H1 (cell line): ENCODE results near the gene CTIF. TPM values are rescaled to one million over a fixed set of nuclear protein-coding genes. Genes with fewer than 3 reads are reported as not detected.

ENCODE experiments used
- CTCF ChIA-PET: fragments of 300-600 bp; sonication (Branson Sonifier 250); formaldehyde crosslinking; loops from one replicate; lab custom pipeline; 2021; ENCODE audit not compliant: partially characterized antibody; lab: Charles Lee
- POLR2A ChIA-PET: fragments of 300-600 bp; sonication (Branson Sonifier 250); formaldehyde crosslinking; loops from one replicate; lab custom pipeline; 2021; ENCODE audit warnings: inconsistent platforms; ENCODE audit not compliant: partially characterized antibody; lab: Charles Lee
- DNase-seq, 2 experiments: peaks; one replicate each; pipeline versions ENCODE4 v3.0.0 to v3.0.0-alpha.2; 2010 to 2022; ENCODE audit warnings: low spot score in 2 of 2, low read depth in 1 of 2, mixed read lengths in 1 of 2
- FAIRE-seq: peaks from 2 replicates; lab custom pipeline; 2011; peaks lifted over from hg19 to GRCh38; lab: Jason Lieb, UNC
- H2AFZ ChIP-seq: 2 replicates; pipeline ENCODE4 v1.8.1; 2012; ENCODE audit warnings: low read length, inconsistent platforms
- H2AK5ac ChIP-seq: 2 replicates; pipeline ENCODE4 v1.6.1; 2013; ENCODE audit warnings: low read depth, low read length
- H2BK120ac ChIP-seq: replicated peaks from 2 replicates; pipeline ENCODE3; 2013; ENCODE audit warnings: low read depth, low read length, inconsistent platforms
- H2BK12ac ChIP-seq: 2 replicates; pipeline ENCODE4 v1.6.1; 2013; ENCODE audit warnings: low read depth, low read length
- H2BK15ac ChIP-seq: 2 replicates; pipeline ENCODE4 v1.6.1; 2013; ENCODE audit warnings: low read length
- H2BK20ac ChIP-seq: 2 replicates; pipeline ENCODE4 v1.6.1; 2013; ENCODE audit warnings: low read length
- H2BK5ac ChIP-seq: 2 replicates; pipeline ENCODE4 v1.6.1; 2013; ENCODE audit warnings: low read depth, low read length
- H3K14ac ChIP-seq: 2 replicates; pipeline ENCODE4 v1.6.1; 2013; ENCODE audit warnings: inconsistent platforms; ENCODE audit not compliant: insufficient read length
- H3K18ac ChIP-seq: 2 replicates; pipeline ENCODE4 v1.6.1; 2013; ENCODE audit warnings: low read length; ENCODE audit errors: extremely low read depth
- H3K23ac ChIP-seq: 2 replicates; pipeline ENCODE4 v1.6.1; 2013; ENCODE audit warnings: inconsistent platforms; ENCODE audit not compliant: insufficient read length
- H3K23me2 ChIP-seq: 2 replicates; pipeline ENCODE4 v1.6.1; 2013; ENCODE audit warnings: low read depth, low read length
- H3K27ac ChIP-seq: 2 replicates; pipeline ENCODE4 v1.6.1; 2011; ENCODE audit warnings: low read depth, low read length, inconsistent platforms
- H3K27me3 ChIP-seq, 4 experiments: replicated peaks in 1 of 4; 1 replicate in 1 of 4; 2 replicates in 3 of 4; pipeline versions ENCODE4 v1.6.1 to v1.8.1; 2011 to 2013; ENCODE audit warnings: low read length in 3 of 4, mild to moderate bottlenecking in 3 of 4, inconsistent platforms in 2 of 4, mixed read lengths in 2 of 4, moderate library complexity in 1 of 4; ENCODE audit not compliant: control insufficient read depth in 3 of 4, insufficient read depth in 3 of 4; ENCODE audit errors: extremely low read depth in 1 of 4
- H3K36me3 ChIP-seq, 4 experiments: 2 replicates each; pipeline versions ENCODE4 v1.6.1 to v1.8.1; 2011 to 2013; ENCODE audit warnings: mild to moderate bottlenecking in 4 of 4, low read length in 3 of 4, moderate library complexity in 2 of 4, control low read depth in 1 of 4, inconsistent platforms in 1 of 4; ENCODE audit not compliant: insufficient read depth in 4 of 4, control insufficient read depth in 2 of 4
- H3K4ac ChIP-seq: replicated peaks from 2 replicates; pipeline ENCODE3; 2013; ENCODE audit warnings: low read length, low read depth, mixed read lengths, inconsistent platforms; ENCODE audit not compliant: insufficient read length
- H3K4me1 ChIP-seq, 4 experiments: replicated peaks in 1 of 4; 1 replicate in 1 of 4; 2 replicates in 3 of 4; pipeline versions ENCODE4 v1.6.1 to v1.8.1; 2011 to 2013; ENCODE audit warnings: low read length in 3 of 4, inconsistent platforms in 2 of 4, mixed read lengths in 1 of 4; ENCODE audit not compliant: insufficient read depth in 4 of 4, control insufficient read depth in 3 of 4
- H3K4me2 ChIP-seq, 2 experiments: 2 replicates each; pipeline versions ENCODE4 v1.6.1 to v1.8.1; 2011 to 2013; ENCODE audit warnings: low read depth in 2 of 2, low read length in 2 of 2, control low read depth in 1 of 2, inconsistent platforms in 1 of 2, mild to moderate bottlenecking in 1 of 2; ENCODE audit not compliant: insufficient read depth in 1 of 2
- H3K4me3 ChIP-seq, 4 experiments: fragments of 200-600, 300-600 bp in 1 of 4; sonication (generic), shearing (Covaris generic), sonication (Bioruptor Twin) in 1 of 4; 2 replicates each; pipeline versions ENCODE4 v1.5.1 to v1.8.1; 2011 to 2016; ENCODE audit warnings: low read length in 4 of 4, low read depth in 3 of 4, control low read depth in 2 of 4, inconsistent platforms in 2 of 4, mild to moderate bottlenecking in 2 of 4, mixed read lengths in 1 of 4, moderate library complexity in 1 of 4; ENCODE audit not compliant: insufficient read depth in 2 of 4; ENCODE audit errors: extremely low read depth in 1 of 4
- H3K56ac ChIP-seq: replicated peaks from 2 replicates; pipeline ENCODE3; 2013; ENCODE audit warnings: low read depth, mild to moderate bottlenecking, mixed read lengths, low read length, inconsistent platforms; ENCODE audit not compliant: insufficient read length
- H3K79me1 ChIP-seq: 2 replicates; pipeline ENCODE4 v1.6.1; 2013; ENCODE audit warnings: low read depth, low read length, control low read depth
- H3K79me2 ChIP-seq, 2 experiments: 2 replicates each; pipeline versions ENCODE4 v1.6.1 to v1.8.1; 2012 to 2013; ENCODE audit warnings: low read length in 2 of 2, mild to moderate bottlenecking in 2 of 2, inconsistent platforms in 1 of 2; ENCODE audit not compliant: insufficient read depth in 2 of 2, control insufficient read depth in 1 of 2
- H3K9ac ChIP-seq, 4 experiments: replicated peaks in 1 of 4; 1 replicate in 1 of 4; 2 replicates in 3 of 4; pipeline versions ENCODE4 v1.6.1 to v1.8.1; 2011 to 2013; ENCODE audit warnings: low read depth in 3 of 4, low read length in 3 of 4, control low read depth in 2 of 4, mild to moderate bottlenecking in 2 of 4, moderate library complexity in 2 of 4, inconsistent platforms in 1 of 4; ENCODE audit errors: extremely low read depth in 1 of 4
- H3K9me3 ChIP-seq, 2 experiments: 2 replicates each; pipeline versions ENCODE4 v1.6.1 to v1.8.1; 2012 to 2013; ENCODE audit warnings: mild to moderate bottlenecking in 2 of 2, moderate library complexity in 2 of 2, control low read depth in 1 of 2, inconsistent platforms in 1 of 2, low read depth in 1 of 2, low read length in 1 of 2, mixed read lengths in 1 of 2; ENCODE audit not compliant: insufficient read depth in 2 of 2
- H4K20me1 ChIP-seq, 2 experiments: replicated peaks in 1 of 2; 2 replicates each; pipeline versions ENCODE3 to v1.8.1; 2011 to 2013; ENCODE audit warnings: inconsistent platforms in 2 of 2, low read length in 2 of 2, mild to moderate bottlenecking in 1 of 2; ENCODE audit not compliant: insufficient read depth in 2 of 2, control insufficient read depth in 1 of 2
- H4K5ac ChIP-seq: 2 replicates; pipeline ENCODE4 v1.6.1; 2013; ENCODE audit warnings: low read length, low read depth, mixed read lengths, inconsistent platforms; ENCODE audit not compliant: insufficient read length
- H4K8ac ChIP-seq: 2 replicates; pipeline ENCODE4 v1.8.0; 2013; ENCODE audit warnings: mild to moderate bottlenecking, moderate library complexity, low read length, inconsistent platforms; ENCODE audit not compliant: insufficient read depth; ENCODE audit errors: extremely low read depth
- H4K91ac ChIP-seq: replicated peaks from 2 replicates; pipeline ENCODE3; 2013; ENCODE audit warnings: low read length, mixed read lengths, inconsistent platforms; ENCODE audit not compliant: insufficient read length
- ASH2L ChIP-seq: fragments of 200-600, 300-600 bp; sonication (generic); IDR thresholded peaks from one replicate; pipeline ENCODE4 v1.7.1; 2017; ENCODE audit warnings: low read length
- EP300 ChIP-seq, 2 experiments: IDR thresholded peaks; 1 replicate in 1 of 2; 2 replicates in 1 of 2; pipeline ENCODE4 v1.6.1; 2011 to 2012; ENCODE audit warnings: low read depth in 2 of 2, low read length in 2 of 2, mild to moderate bottlenecking in 2 of 2, borderline replicate concordance in 1 of 2, inconsistent platforms in 1 of 2, moderate library complexity in 1 of 2
- GTF2F1 ChIP-seq: IDR thresholded peaks from 2 replicates; pipeline ENCODE4 v1.6.1; 2012; ENCODE audit warnings: low read depth, low read length, improper control_type of control experiment, borderline replicate concordance
- JUN ChIP-seq: IDR thresholded peaks from 2 replicates; pipeline ENCODE4 v1.6.1; 2011; ENCODE audit warnings: low read depth, mild to moderate bottlenecking, improper control_type of control experiment, low read length
- KDM5A ChIP-seq: fragments of 200-600 bp; IDR thresholded peaks from 2 replicates; pipeline ENCODE4 v1.7.1; 2012; ENCODE audit warnings: mild to moderate bottlenecking, low read length, inconsistent platforms, mixed read lengths
- PHF8 ChIP-seq: fragments of 200-600 bp; sonication (generic); conservative IDR thresholded peaks from 2 replicates; pipeline ENCODE4 v1.7.1; 2012; ENCODE audit warnings: low read depth, mild to moderate bottlenecking, inconsistent platforms, low read length, moderate library complexity
- RFX5 ChIP-seq: IDR thresholded peaks from 2 replicates; pipeline ENCODE4 v1.6.1; 2011; ENCODE audit warnings: low read depth, low read length, improper control_type of control experiment, borderline replicate concordance
- SAP30 ChIP-seq: fragments of 300-600 bp; sonication (generic); IDR thresholded peaks from 2 replicates; pipeline ENCODE4 v1.7.1; 2012; ENCODE audit warnings: low read length, moderate library complexity, mild to moderate bottlenecking, inconsistent platforms; ENCODE audit not compliant: insufficient read depth, insufficient replicate concordance
- SIN3A ChIP-seq, 2 experiments: IDR thresholded peaks in 1 of 2; conservative IDR thresholded peaks in 1 of 2; 2 replicates each; pipeline ENCODE4 v1.6.1; 2011 to 2012; ENCODE audit warnings: low read length in 2 of 2, improper control_type of control experiment in 1 of 2, low read depth in 1 of 2, mild to moderate bottlenecking in 1 of 2
- SP1 ChIP-seq: IDR thresholded peaks from 2 replicates; pipeline ENCODE4 v1.6.1; 2011; ENCODE audit warnings: low read depth, low read length
- TEAD4 ChIP-seq: IDR thresholded peaks from 2 replicates; pipeline ENCODE4 v1.6.1; 2012; ENCODE audit warnings: low read depth, low read length, inconsistent platforms, mixed read lengths
- WGBS, 2 experiments: shearing (Covaris generic) in 1 of 2; methylation state at CpG; one replicate each; pipeline versions ENCODE4 v1.1.6 to v1.1.7; 2013 to 2015; ENCODE audit warnings: low lambda C conversion rate in 2 of 2, mixed read lengths in 2 of 2, inconsistent platforms in 1 of 2, low coverage in 1 of 2, missing lambda C conversion rate in 1 of 2; ENCODE audit not compliant: insufficient replicate concordance in 2 of 2, insufficient coverage in 1 of 2, insufficient read length in 1 of 2; ENCODE audit errors: extremely low coverage in 1 of 2, missing lambda C conversion rate in 1 of 2; 5-methylcytosine and 5-hydroxymethylcytosine counted together
- polyA plus RNA-seq, 7 experiments: library from polyadenylated mRNA; depleted of rRNA in 3 of 7; stranded (reverse) in 5 of 7; unstranded in 2 of 7; fragments of >200 nt in 5 of 7; fragments of 200-250 nt in 2 of 7; gene quantifications; 1 replicate in 5 of 7; 2 replicates in 1 of 7; 4 replicates in 1 of 7; pipeline versions ENCODE4 v1.2.1 to v1.2.3, GENCODE V29; 2011 to 2013; ENCODE audit warnings: missing spikeins in 2 of 7, mixed read lengths in 2 of 7
- total RNA-seq: library from RNA; stranded (reverse); fragmentation: NEBNext Ultra II Directional; extraction: Animal tissue kit (Norgen Biotek cat#: 25700); gene quantifications from 2 replicates; pipeline ENCODE4 v1.2.1, GENCODE V29; 2021
- TF ChIP-seq, protein P1 (sequence below): IDR thresholded peaks from 2 replicates; pipeline ENCODE4 v1.6.1; 2011; ENCODE audit warnings: low read depth, mild to moderate bottlenecking, low read length; ENCODE audit not compliant: insufficient read depth

CTIF gene
- total and polyA plus RNA-seq, 2 of the 8 experiments (the other 6 are each of a cell fraction or from before 2014, with no cell fraction given), result 9.0 to 17.8 TPM

DNA sequence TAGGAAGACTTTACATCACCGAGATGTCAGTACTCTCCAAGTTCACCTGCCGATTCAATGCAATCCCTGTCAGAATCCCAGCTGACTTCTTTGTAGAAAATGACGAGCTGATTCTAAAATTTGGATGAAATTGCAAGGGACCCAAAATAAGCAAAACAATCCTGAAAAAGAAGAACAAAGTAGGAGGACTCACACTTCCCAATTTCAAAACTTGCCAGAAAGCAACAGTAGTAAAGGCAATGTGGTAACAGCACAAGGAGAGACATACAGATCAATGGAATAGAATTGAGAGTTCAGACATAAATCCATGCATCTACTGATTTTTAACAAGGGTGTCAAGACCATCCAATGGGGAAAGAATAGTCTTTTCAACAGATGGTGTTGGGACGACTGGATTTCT is 359.7 kb downstream of the CTIF start:
- Histone ChIP-seq H3K27me3 (no peaks in the 10 kb centered on the region), H4K8ac (no peak overlapping the region), H2BK5ac (no peak overlapping the region), H3K79me2 (no peaks in the 10 kb centered on the region), H3K36me3 (no peaks in the 10 kb centered on the region), H4K91ac (no peak overlapping the region), H2AK5ac (no peak overlapping the region), H2BK15ac (no peak overlapping the region), H3K23me2 (peaks cover 5% of the 10 kb centered on the region; the same call in 1 of the 2 replicates), H2BK120ac (no peak overlapping the region), H3K56ac (no peak overlapping the region), H3K9ac (no peak overlapping the region), H3K9me3 (no peaks in the 10 kb centered on the region), H2BK20ac (no peak overlapping the region), H2BK12ac (no peak overlapping the region), H3K4me2 (no peak overlapping the region), H3K4me1 (peaks cover 0 to 5% (median 1%) of the 10 kb centered on the region in 4 experiments; a peak in 2 of 7 replicates), H3K4ac (no peak overlapping the region), H3K4me3 (no peak overlapping the region), H3K23ac (no peak overlapping the region), H3K27ac (no peak overlapping the region), H4K5ac (no peak overlapping the region), H3K14ac (no peak overlapping the region), H2AFZ (no peak overlapping the region), H4K20me1 (no peaks in the 10 kb centered on the region), H3K18ac (no peak overlapping the region), H3K79me1 (no peaks in the 10 kb centered on the region)
- CTCF ChIA-PET, result interaction anchor here (1.3 to 2.7 kb wide), 11 partner anchors 15 to 144 kb away, joined by 3 to 16 read pairs (median 4); no protein-coding TSS in a partner anchor
- TF ChIP-seq RFX5 (no peak), SIN3A (conservative IDR thresholded peaks at IDR 0.05 in 1 of 2, IDR thresholded peaks at IDR 0.05 in 1 of 2; ENCODE audit: low read depth in 1 of 2, low read length in 2 of 2) (no peak), SP1 (no peak), PHF8 (no peak), ASH2L (no peak), EP300 (IDR thresholded peaks at IDR 0.05; ENCODE audit: borderline replicate concordance in 1 of 2, low read depth in 2 of 2, low read length in 2 of 2) (no peak), GTF2F1 (no peak), TEAD4 (no peak), KDM5A (no peak), JUN (no peak), SAP30 (no peak)
- TF ChIP-seq, protein P1, sequence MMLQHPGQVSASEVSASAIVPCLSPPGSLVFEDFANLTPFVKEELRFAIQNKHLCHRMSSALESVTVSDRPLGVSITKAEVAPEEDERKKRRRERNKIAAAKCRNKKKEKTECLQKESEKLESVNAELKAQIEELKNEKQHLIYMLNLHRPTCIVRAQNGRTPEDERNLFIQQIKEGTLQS, result no peak
- WGBS, 2 experiments, result 93% methylated on average over 4 of the region's 4 CpGs; no CpG with 5 or more reads in 1 of the 2 experiments
- FAIRE-seq (no peak), DNase-seq (no peak)
- POLR2A ChIA-PET, result interaction anchor here (2.0 kb wide), 1 partner anchor 43 kb away, joined by 4 read pairs; no protein-coding TSS in a partner anchor
